Neural cell (in vitro differentiated cells): ENCODE measurements around the gene RNF13.

Experiments
- EP300 ChIP-seq: fragments of 450-650 bp; conservative IDR thresholded peaks from 2 replicates; pipeline ENCODE4 v1.6.1; 2014; ENCODE audit warnings: antibody characterized with exemption, mild to moderate bottlenecking, moderate library complexity; ENCODE audit not compliant: poor library complexity, severe bottlenecking
- POLR2AphosphoS5 ChIP-seq: IDR thresholded peaks from 2 replicates; pipeline ENCODE4 v1.6.1; 2012
- TAF1 ChIP-seq: IDR thresholded peaks from 2 replicates; pipeline ENCODE4 v1.6.1; 2012; ENCODE audit warnings: low read depth
- TF ChIP-seq, protein P1 (sequence below): fragments of 450-650 bp; IDR thresholded peaks from 2 replicates; pipeline ENCODE4 v1.5.1; 2014; ENCODE audit warnings: antibody characterized with exemption, mild to moderate bottlenecking, moderate library complexity; ENCODE audit not compliant: poor library complexity, severe bottlenecking
- TF ChIP-seq, protein P2 (sequence below): IDR thresholded peaks from 2 replicates; pipeline ENCODE4 v1.6.1; 2012; ENCODE audit warnings: borderline replicate concordance

DNA sequence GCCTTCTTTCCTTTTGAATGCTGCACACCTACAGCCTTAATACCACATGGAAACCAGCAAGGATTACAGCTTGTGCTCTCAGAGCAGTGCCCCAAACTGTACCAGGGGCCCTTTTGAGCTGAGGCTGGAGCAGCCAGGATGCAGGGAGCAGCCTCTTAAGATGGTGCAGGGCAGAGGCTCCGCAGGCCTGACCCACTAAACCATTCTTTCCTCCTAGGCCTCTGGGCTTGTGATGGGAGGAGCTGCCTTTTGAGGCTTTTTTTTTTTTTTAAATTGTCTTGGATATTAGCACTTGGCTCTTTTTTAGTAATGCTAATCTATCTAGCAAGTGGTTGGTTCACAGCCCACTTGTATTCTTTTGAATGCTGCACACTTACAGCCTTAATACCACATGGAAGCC is 120.0 kb downstream of the RNF13 start:
- TF ChIP-seq, protein P1, sequence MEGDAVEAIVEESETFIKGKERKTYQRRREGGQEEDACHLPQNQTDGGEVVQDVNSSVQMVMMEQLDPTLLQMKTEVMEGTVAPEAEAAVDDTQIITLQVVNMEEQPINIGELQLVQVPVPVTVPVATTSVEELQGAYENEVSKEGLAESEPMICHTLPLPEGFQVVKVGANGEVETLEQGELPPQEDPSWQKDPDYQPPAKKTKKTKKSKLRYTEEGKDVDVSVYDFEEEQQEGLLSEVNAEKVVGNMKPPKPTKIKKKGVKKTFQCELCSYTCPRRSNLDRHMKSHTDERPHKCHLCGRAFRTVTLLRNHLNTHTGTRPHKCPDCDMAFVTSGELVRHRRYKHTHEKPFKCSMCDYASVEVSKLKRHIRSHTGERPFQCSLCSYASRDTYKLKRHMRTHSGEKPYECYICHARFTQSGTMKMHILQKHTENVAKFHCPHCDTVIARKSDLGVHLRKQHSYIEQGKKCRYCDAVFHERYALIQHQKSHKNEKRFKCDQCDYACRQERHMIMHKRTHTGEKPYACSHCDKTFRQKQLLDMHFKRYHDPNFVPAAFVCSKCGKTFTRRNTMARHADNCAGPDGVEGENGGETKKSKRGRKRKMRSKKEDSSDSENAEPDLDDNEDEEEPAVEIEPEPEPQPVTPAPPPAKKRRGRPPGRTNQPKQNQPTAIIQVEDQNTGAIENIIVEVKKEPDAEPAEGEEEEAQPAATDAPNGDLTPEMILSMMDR: no peak
- no peak for TF ChIP-seq EP300
- no peak for TF ChIP-seq POLR2AphosphoS5
- TF ChIP-seq TAF1: no peak
- TF ChIP-seq, protein P2, sequence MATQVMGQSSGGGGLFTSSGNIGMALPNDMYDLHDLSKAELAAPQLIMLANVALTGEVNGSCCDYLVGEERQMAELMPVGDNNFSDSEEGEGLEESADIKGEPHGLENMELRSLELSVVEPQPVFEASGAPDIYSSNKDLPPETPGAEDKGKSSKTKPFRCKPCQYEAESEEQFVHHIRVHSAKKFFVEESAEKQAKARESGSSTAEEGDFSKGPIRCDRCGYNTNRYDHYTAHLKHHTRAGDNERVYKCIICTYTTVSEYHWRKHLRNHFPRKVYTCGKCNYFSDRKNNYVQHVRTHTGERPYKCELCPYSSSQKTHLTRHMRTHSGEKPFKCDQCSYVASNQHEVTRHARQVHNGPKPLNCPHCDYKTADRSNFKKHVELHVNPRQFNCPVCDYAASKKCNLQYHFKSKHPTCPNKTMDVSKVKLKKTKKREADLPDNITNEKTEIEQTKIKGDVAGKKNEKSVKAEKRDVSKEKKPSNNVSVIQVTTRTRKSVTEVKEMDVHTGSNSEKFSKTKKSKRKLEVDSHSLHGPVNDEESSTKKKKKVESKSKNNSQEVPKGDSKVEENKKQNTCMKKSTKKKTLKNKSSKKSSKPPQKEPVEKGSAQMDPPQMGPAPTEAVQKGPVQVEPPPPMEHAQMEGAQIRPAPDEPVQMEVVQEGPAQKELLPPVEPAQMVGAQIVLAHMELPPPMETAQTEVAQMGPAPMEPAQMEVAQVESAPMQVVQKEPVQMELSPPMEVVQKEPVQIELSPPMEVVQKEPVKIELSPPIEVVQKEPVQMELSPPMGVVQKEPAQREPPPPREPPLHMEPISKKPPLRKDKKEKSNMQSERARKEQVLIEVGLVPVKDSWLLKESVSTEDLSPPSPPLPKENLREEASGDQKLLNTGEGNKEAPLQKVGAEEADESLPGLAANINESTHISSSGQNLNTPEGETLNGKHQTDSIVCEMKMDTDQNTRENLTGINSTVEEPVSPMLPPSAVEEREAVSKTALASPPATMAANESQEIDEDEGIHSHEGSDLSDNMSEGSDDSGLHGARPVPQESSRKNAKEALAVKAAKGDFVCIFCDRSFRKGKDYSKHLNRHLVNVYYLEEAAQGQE: no peak
